A549 (cell line): ENCODE results near the gene IRF1. TPM values are rescaled to one million over a fixed set of nuclear protein-coding genes. Genes with fewer than 3 reads are reported as not detected.
A peak's percentile ranks its signal among the peaks of the same experiment; 100 is the strongest.

Experiments
- ATAC-seq, 2 experiments: fragments of 200-7000 bp in 1 of 2; fragments of >200 bp in 1 of 2; cut with Nextera tagmentation in 1 of 2; cut with Tn5 transposase in 1 of 2; 3 replicates each; pipeline versions ENCODE4 v1.8.0 to v1.9.1; 2018 to 2020; ENCODE audit warnings: mild to moderate bottlenecking in 1 of 2, moderate library complexity in 1 of 2
- CTCF ChIA-PET: fragments of 300-600 bp; sonication (Branson Sonifier 250); formaldehyde crosslinking; extraction: SDS; loops from one replicate; lab custom pipeline; 2021; ENCODE audit warnings: antibody characterized with exemption, inconsistent platforms; lab: Yijun Ruan, JAX
- POLR2A ChIA-PET: fragments of 350-600 bp; formaldehyde crosslinking; extraction: SDS; loops from one replicate; lab custom pipeline; 2021; ENCODE audit warnings: antibody characterized with exemption, inconsistent platforms; lab: Yijun Ruan, JAX
- DNase-seq, 2 experiments: peaks; one replicate each; pipeline versions ENCODE4 v3.0.0 to v3.0.0-alpha.2; 2011 to 2016; ENCODE audit warnings: low read depth in 1 of 2, low spot score in 1 of 2
- FAIRE-seq: peaks from 2 replicates; lab custom pipeline; 2011; peaks lifted over from hg19 to GRCh38; lab: Jason Lieb, UNC
- H3K27ac ChIP-seq, 2 experiments: fragments of >200 bp; sonication (Bioruptor Twin); formaldehyde crosslinking; 3 replicates each; pipeline ENCODE4 v1.5.1; 2016 to 2017
- H3K4me1 ChIP-seq: fragments of >200 bp; sonication (Bioruptor Twin); formaldehyde crosslinking; 3 replicates; pipeline ENCODE4 v1.6.1; 2016
- H3K4me2 ChIP-seq: fragments of >200 bp; sonication (Bioruptor Twin); formaldehyde crosslinking; 3 replicates; pipeline ENCODE4 v1.6.1; 2016
- H3K4me3 ChIP-seq: fragments of >200 bp; sonication (Bioruptor Twin); formaldehyde crosslinking; 3 replicates; pipeline ENCODE4 v1.5.1; 2016
- H3K9me3 ChIP-seq: fragments of >200 bp; sonication (Bioruptor Twin); formaldehyde crosslinking; 3 replicates; pipeline ENCODE4 v1.6.1; 2016
- CEBPB ChIP-seq, 2 experiments: fragments of >200 bp in 1 of 2; sonication (Bioruptor Twin) in 1 of 2; formaldehyde crosslinking in 1 of 2; IDR thresholded peaks; 2 replicates each; pipeline ENCODE4 v1.6.1; 2012 to 2016
- CHD2 ChIP-seq: fragments of 150-350 bp; IDR thresholded peaks from 2 replicates; pipeline ENCODE4 v1.6.1; 2014; ENCODE audit warnings: low read length; ENCODE audit not compliant: partially characterized antibody
- CHD4 ChIP-seq: fragments of 200-600 bp; sonication (generic); IDR thresholded peaks from 2 replicates; pipeline ENCODE4 v1.6.1; 2016; ENCODE audit warnings: antibody characterized with exemption, mild to moderate bottlenecking, borderline replicate concordance
- EP300 ChIP-seq, 2 experiments: fragments of >200 bp; sonication (Bioruptor Twin); formaldehyde crosslinking; IDR thresholded peaks; 2 replicates in 1 of 2; 3 replicates in 1 of 2; pipeline ENCODE4 v1.6.1; 2016 to 2017
- ESRRA ChIP-seq: fragments of 150-350 bp; IDR thresholded peaks from 2 replicates; pipeline ENCODE4 v1.6.1; 2014; ENCODE audit warnings: mild to moderate bottlenecking, low read length, borderline replicate concordance
- FOXS1 ChIP-seq: fragments of 250-450 bp; sonication (Bioruptor Pico); IDR thresholded peaks from 2 replicates; pipeline ENCODE4 v1.5.0; 2020; ENCODE audit warnings: mild to moderate bottlenecking, moderate library complexity
- GATA3 ChIP-seq: IDR thresholded peaks from 2 replicates; pipeline ENCODE4 v1.6.1; 2012; ENCODE audit warnings: borderline replicate concordance
- HDAC2 ChIP-seq: fragments of 200-600 bp; sonication (generic); IDR thresholded peaks from 2 replicates; pipeline ENCODE4 v1.6.1; 2016
- HEYL ChIP-seq: fragments of 250-450 bp; sonication (Bioruptor Pico); IDR thresholded peaks from 2 replicates; pipeline ENCODE4 v1.8.0; 2021; ENCODE audit warnings: mild to moderate bottlenecking, moderate library complexity
- HOXB13 ChIP-seq: fragments of 250-450 bp; sonication (Bioruptor Pico); IDR thresholded peaks from 2 replicates; pipeline ENCODE4 v1.5.0; 2020; ENCODE audit warnings: low read depth, mild to moderate bottlenecking, moderate library complexity
- HOXB5 ChIP-seq: fragments of 250-450 bp; sonication (Bioruptor Pico); IDR thresholded peaks from 2 replicates; pipeline ENCODE4 v1.5.0; 2020; ENCODE audit warnings: mild to moderate bottlenecking, moderate library complexity
- JUNB ChIP-seq: fragments of >200 bp; sonication (Bioruptor Twin); formaldehyde crosslinking; IDR thresholded peaks from 2 replicates; pipeline ENCODE4 v1.6.1; 2016
- MAFK ChIP-seq: fragments of 450-650 bp; IDR thresholded peaks from 2 replicates; pipeline ENCODE4 v1.6.1; 2014; ENCODE audit not compliant: partially characterized antibody
- NR3C1 ChIP-seq: fragments of >200 bp; sonication (Bioruptor Twin); formaldehyde crosslinking; IDR thresholded peaks from 3 replicates; pipeline ENCODE4 v1.6.1; 2017
- POLR2AphosphoS2 ChIP-seq: conservative IDR thresholded peaks from 2 replicates; pipeline ENCODE4 v1.6.1; 2012; ENCODE audit warnings: low read length, improper control_type of control experiment, inconsistent platforms
- RAD21 ChIP-seq, 2 experiments: fragments of >200 bp in 1 of 2; sonication (Bioruptor Twin) in 1 of 2; formaldehyde crosslinking in 1 of 2; IDR thresholded peaks in 1 of 2; conservative IDR thresholded peaks in 1 of 2; 2 replicates in 1 of 2; 3 replicates in 1 of 2; pipeline ENCODE4 v1.6.1; 2012 to 2018; ENCODE audit warnings: inconsistent platforms in 1 of 2
- RARB ChIP-seq: fragments of 250-450 bp; sonication (Bioruptor Pico); IDR thresholded peaks from 2 replicates; pipeline ENCODE4 v1.8.0; 2021; ENCODE audit warnings: mild to moderate bottlenecking, moderate library complexity
- RCOR1 ChIP-seq: fragments of 150-350 bp; IDR thresholded peaks from 2 replicates; pipeline ENCODE4 v1.6.1; 2014; ENCODE audit warnings: antibody characterized with exemption, low read length, low read depth
- SMC3 ChIP-seq: fragments of >200 bp; sonication (Bioruptor Twin); formaldehyde crosslinking; IDR thresholded peaks from 3 replicates; pipeline ENCODE4 v1.6.1; 2018; ENCODE audit warnings: inconsistent platforms
- ZFP36 ChIP-seq: fragments of 450-650 bp; IDR thresholded peaks from 2 replicates; pipeline ENCODE4 v1.6.1; 2014; ENCODE audit warnings: borderline replicate concordance; ENCODE audit not compliant: partially characterized antibody
- WGBS: methylation state at CpG from one replicate; pipeline ENCODE4 v1.1.6; 2017; ENCODE audit errors: missing lambda C conversion rate; 5-methylcytosine and 5-hydroxymethylcytosine counted together
- polyA plus RNA-seq, 4 experiments: library from polyadenylated mRNA; depleted of rRNA in 3 of 4; stranded (reverse); fragments of >200 nt; fragmentation: RNase III in 1 of 4; extraction: RNeasy Plus Mini Kit Qiagen cat#74134 plus additional on column Dnase treatment in 1 of 4; gene quantifications; 2 replicates in 3 of 4; 3 replicates in 1 of 4; pipeline ENCODE4 v1.2.3, GENCODE V29; 2011 to 2017
- TF ChIP-seq, protein P1 (sequence below): fragments of >200 bp; sonication (Bioruptor Twin); formaldehyde crosslinking; IDR thresholded peaks from 3 replicates; pipeline ENCODE4 v1.5.1; 2016
- TF ChIP-seq, protein P2 (sequence below): IDR thresholded peaks from 2 replicates; pipeline ENCODE4 v1.6.1; 2012; ENCODE audit warnings: low read depth, borderline replicate concordance
- TF ChIP-seq, protein P3 (sequence below): fragments of 250-450 bp; sonication (Bioruptor Pico); IDR thresholded peaks from 2 replicates; pipeline ENCODE4 v1.5.0; 2020; ENCODE audit warnings: low read depth, mild to moderate bottlenecking, moderate library complexity

IRF1 gene
- polyA plus RNA-seq, 2 of the 4 experiments (the other 2 are of a cell fraction) = 10.9 to 13.3 TPM

DNA sequence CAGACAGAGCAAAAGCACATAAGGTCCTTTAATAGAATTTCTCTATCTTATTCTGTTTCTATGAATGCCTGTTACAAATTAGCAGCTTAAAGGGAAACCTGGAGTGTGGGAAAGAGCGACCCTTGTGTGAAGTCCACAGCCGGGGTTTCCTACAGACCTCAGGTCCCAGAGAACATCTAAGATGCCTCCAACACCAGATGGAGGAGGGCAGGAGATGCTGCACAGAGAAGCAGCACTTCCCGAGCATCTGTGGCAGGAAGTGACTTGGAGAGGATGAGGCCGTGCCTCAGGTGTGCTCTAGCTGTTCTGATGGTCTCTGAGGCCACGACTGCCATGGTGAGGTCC lies 26.8 kb downstream of the IRF1 start:
- DNase-seq (no peak), FAIRE-seq (no peak), ATAC-seq (no peak)
- Histone ChIP-seq H3K4me2 (peak overlapping the region; percentile 43; the same call in 2 of the 3 replicates), H3K4me3 (no peak overlapping the region), H3K27ac (peak overlapping the region in 1 of 2 experiments; percentile 66; a peak in 3 of 6 replicates), H3K9me3 (no peaks in the 10 kb centered on the region), H3K4me1 (peaks cover 25% of the 10 kb centered on the region)
- 77% methylated on average over 5 of the region's 5 CpGs for WGBS
- POLR2A ChIA-PET = no interaction called here
- CTCF ChIA-PET = interaction anchor here (0.7 to 1.8 kb wide), 7 partner anchors 10 to 53 kb away, joined by 3 to 7 read pairs (median 3); no protein-coding TSS in a partner anchor
- TF ChIP-seq HDAC2 (no peak), FOXS1 (CRISPR knock-in tag) (no peak), MAFK (no peak), GATA3 (no peak), CHD4 (no peak), HOXB5 (no peak), RAD21 (conservative IDR thresholded peaks at IDR 0.05 in 1 of 2, IDR thresholded peaks at IDR 0.05 in 1 of 2) (no peak), ESRRA (no peak), NR3C1 (no peak), EP300 (IDR thresholded peaks at IDR 0.05) (no peak), CEBPB (IDR thresholded peaks at IDR 0.05) (no peak)

DNA sequence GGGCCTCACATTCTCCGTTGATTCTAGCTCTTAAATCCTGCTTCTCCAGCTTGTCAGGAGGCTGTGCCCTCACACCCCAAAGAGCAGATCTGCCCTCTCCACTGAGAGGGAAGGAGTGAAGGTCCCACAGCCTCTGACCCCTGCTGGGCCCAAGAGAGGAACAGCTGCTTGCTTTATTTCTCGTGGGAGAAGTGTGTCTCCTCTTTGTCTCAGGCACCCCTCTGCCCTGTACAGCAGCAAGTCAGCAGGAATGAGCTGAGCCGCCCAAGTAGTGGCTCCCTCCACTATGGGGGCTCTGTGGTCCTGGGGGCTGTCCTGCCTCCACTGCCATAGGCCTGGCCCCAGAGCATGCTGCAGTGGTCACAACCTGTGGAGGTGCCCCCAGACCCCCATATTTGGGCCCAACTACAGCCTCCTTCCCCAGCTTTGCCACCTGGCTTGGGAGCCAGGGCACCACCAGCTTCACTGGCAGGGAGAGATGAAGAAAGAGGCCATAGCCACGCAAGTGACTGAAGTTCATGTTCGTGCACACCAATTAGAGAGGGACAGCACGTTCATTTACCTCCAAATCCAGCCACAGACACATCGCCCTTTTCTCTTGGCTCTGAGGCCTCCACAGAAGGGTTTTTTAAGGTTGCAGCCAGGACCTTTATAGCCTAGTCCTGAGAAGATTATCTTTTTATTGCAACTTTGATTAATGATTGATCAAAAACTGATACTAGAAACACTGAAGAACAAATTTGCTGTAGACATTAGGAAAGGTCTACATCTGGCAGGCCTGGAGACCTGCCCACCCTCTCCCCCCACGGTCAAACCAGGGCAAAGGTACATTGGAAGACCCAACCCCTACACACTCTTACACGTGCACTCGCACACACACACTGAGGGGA lies 27.5 kb downstream of the IRF1 start:
- CTCF ChIA-PET = interaction anchor here (0.6 to 1.4 kb wide), 5 partner anchors 9 to 44 kb away, joined by 3 read pairs; partner anchors contain the start of gene IRF1
- POLR2A ChIA-PET = no interaction called here
- WGBS = 84% methylated on average over 10 of the region's 10 CpGs
- no peak for DNase-seq
- no peak for FAIRE-seq
- Histone ChIP-seq H3K4me3 (no peak overlapping the region), H3K4me1 (peaks cover 32% of the 10 kb centered on the region), H3K9me3 (no peaks in the 10 kb centered on the region), H3K27ac (no peak overlapping the region), H3K4me2 (no peak overlapping the region)
- TF ChIP-seq, protein P1, sequence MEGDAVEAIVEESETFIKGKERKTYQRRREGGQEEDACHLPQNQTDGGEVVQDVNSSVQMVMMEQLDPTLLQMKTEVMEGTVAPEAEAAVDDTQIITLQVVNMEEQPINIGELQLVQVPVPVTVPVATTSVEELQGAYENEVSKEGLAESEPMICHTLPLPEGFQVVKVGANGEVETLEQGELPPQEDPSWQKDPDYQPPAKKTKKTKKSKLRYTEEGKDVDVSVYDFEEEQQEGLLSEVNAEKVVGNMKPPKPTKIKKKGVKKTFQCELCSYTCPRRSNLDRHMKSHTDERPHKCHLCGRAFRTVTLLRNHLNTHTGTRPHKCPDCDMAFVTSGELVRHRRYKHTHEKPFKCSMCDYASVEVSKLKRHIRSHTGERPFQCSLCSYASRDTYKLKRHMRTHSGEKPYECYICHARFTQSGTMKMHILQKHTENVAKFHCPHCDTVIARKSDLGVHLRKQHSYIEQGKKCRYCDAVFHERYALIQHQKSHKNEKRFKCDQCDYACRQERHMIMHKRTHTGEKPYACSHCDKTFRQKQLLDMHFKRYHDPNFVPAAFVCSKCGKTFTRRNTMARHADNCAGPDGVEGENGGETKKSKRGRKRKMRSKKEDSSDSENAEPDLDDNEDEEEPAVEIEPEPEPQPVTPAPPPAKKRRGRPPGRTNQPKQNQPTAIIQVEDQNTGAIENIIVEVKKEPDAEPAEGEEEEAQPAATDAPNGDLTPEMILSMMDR = no peak
- TF ChIP-seq, protein P2, sequence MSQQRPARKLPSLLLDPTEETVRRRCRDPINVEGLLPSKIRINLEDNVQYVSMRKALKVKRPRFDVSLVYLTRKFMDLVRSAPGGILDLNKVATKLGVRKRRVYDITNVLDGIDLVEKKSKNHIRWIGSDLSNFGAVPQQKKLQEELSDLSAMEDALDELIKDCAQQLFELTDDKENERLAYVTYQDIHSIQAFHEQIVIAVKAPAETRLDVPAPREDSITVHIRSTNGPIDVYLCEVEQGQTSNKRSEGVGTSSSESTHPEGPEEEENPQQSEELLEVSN = no peak
- TF ChIP-seq CHD2 (no peak), RCOR1 (no peak), JUNB (no peak), RARB (CRISPR knock-in tag) (no peak), HOXB13 (CRISPR knock-in tag) (no peak), POLR2AphosphoS2 (no peak), MAFK (no peak), HOXB5 (no peak), ZFP36 (no peak), HEYL (no peak), SMC3 (no peak), HDAC2 (no peak), ESRRA (no peak)
- TF ChIP-seq, protein P3, sequence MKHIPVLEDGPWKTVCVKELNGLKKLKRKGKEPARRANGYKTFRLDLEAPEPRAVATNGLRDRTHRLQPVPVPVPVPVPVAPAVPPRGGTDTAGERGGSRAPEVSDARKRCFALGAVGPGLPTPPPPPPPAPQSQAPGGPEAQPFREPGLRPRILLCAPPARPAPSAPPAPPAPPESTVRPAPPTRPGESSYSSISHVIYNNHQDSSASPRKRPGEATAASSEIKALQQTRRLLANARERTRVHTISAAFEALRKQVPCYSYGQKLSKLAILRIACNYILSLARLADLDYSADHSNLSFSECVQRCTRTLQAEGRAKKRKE (CRISPR knock-in tag) = no peak
- TF ChIP-seq, all 56 proteins: peak for 0
- ATAC-seq = no peak
